DND-41 (cell line): ENCODE measurements around the gene NAGLU.
"Not testable (repeated sequence)": the region's sequence is repeated elsewhere in the genome, so short reads cannot be mapped to it uniquely, and the experiment has no call there.

ENCODE experiments used
- ATAC-seq: fragments of 200-7000 bp; cut with Tn5 transposase; 3 replicates; pipeline ENCODE4 v1.9.1; 2021; ENCODE audit warnings: low read depth; ENCODE audit not compliant: insufficient read depth
- DNase-seq: peaks from one replicate; pipeline ENCODE4 v3.0.0-alpha.2; 2020
- H2AFZ ChIP-seq: 2 replicates; pipeline ENCODE4 v1.6.0; 2012; ENCODE audit warnings: low read depth, low read length
- H3K27ac ChIP-seq: 2 replicates; pipeline ENCODE4 v1.5.1; 2012; ENCODE audit warnings: low read length, inconsistent platforms
- H3K27me3 ChIP-seq: fragments of 200-600 bp; sonication (generic); 2 replicates; pipeline ENCODE4 v1.6.0; 2012; ENCODE audit warnings: low read length, mild to moderate bottlenecking, inconsistent platforms; ENCODE audit not compliant: insufficient read depth, poor library complexity
- H3K36me3 ChIP-seq: 2 replicates; pipeline ENCODE4 v1.5.1; 2012; ENCODE audit warnings: low read length, inconsistent platforms; ENCODE audit not compliant: insufficient read depth
- H3K4me1 ChIP-seq: 2 replicates; pipeline ENCODE4 v1.5.1; 2012; ENCODE audit warnings: mild to moderate bottlenecking, low read length; ENCODE audit not compliant: insufficient read depth
- H3K4me2 ChIP-seq: 2 replicates; pipeline ENCODE4 v1.6.0; 2012; ENCODE audit warnings: mild to moderate bottlenecking, moderate library complexity, low read length, inconsistent platforms; ENCODE audit not compliant: insufficient read depth
- H3K4me3 ChIP-seq, 2 experiments: fragments of 200-600 bp in 1 of 2; shearing (Covaris generic) in 1 of 2; 2 replicates each; pipeline ENCODE4 v1.5.1; 2012 to 2016; ENCODE audit warnings: inconsistent platforms in 2 of 2, low read length in 2 of 2, mild to moderate bottlenecking in 2 of 2, low read depth in 1 of 2, moderate library complexity in 1 of 2
- H3K79me2 ChIP-seq: 2 replicates; pipeline ENCODE4 v1.6.0; 2012; ENCODE audit warnings: low read length, inconsistent platforms; ENCODE audit not compliant: insufficient read depth
- H3K9ac ChIP-seq: 2 replicates; pipeline ENCODE4 v1.6.0; 2012; ENCODE audit warnings: low read depth, mild to moderate bottlenecking, inconsistent platforms, low read length, moderate library complexity
- H3K9me3 ChIP-seq: 2 replicates; pipeline ENCODE4 v1.5.1; 2012; ENCODE audit warnings: low read length, moderate library complexity, mild to moderate bottlenecking, inconsistent platforms; ENCODE audit not compliant: insufficient read depth, severe bottlenecking
- H4K20me1 ChIP-seq: 2 replicates; pipeline ENCODE4 v1.6.0; 2012; ENCODE audit warnings: low read length; ENCODE audit not compliant: insufficient read depth
- CTCF ChIP-seq: IDR thresholded peaks from 2 replicates; pipeline ENCODE4 v1.5.1; 2012; ENCODE audit warnings: borderline replicate concordance, low read length, moderate library complexity, mild to moderate bottlenecking; ENCODE audit not compliant: poor library complexity, severe bottlenecking; ENCODE audit errors: extremely low read depth
- EZH2 ChIP-seq: IDR thresholded peaks from 3 replicates; pipeline ENCODE4 v1.6.1; 2012; ENCODE audit warnings: borderline replicate concordance, low read depth, mild to moderate bottlenecking, moderate library complexity, low read length, inconsistent platforms; ENCODE audit not compliant: severe bottlenecking

Gene NAGLU

GRCh38 chr17:42555122-42555622, 19.1 kb downstream of the NAGLU start:
- Histone ChIP-seq H3K4me2 (peak overlapping the region; percentile 83), H3K27me3 (no peaks in the 10 kb centered on the region), H3K36me3 (peaks cover 7% of the 10 kb centered on the region; the same call in 1 of the 2 replicates), H3K9me3 (no peaks in the 10 kb centered on the region), H3K79me2 (peaks cover 31% of the 10 kb centered on the region), H3K4me1 (peaks cover 25% of the 10 kb centered on the region), H3K9ac (peak overlapping the region; percentile 90), H3K27ac (peak overlapping the region; percentile 85), H4K20me1 (0 out of 2 replicates have a peak, but pooled peaks cover 3% of the 10 kb centered on the region), H3K4me3 (peak overlapping the region; percentile 70 to 88), H2AFZ (peak overlapping the region; percentile 88)
- TF ChIP-seq EZH2 (no peak), CTCF (no peak)
- DNase-seq (no peak), ATAC-seq (peak; percentile 8; the same call in 1 of the 3 replicates)

GRCh38 chr17:42555961-42556617, 20.0 kb downstream of the NAGLU start:
- not testable (repeated sequence) for H3K27ac ChIP-seq, H2AFZ ChIP-seq, ATAC-seq, H3K36me3 ChIP-seq, H4K20me1 ChIP-seq, H3K9me3 ChIP-seq, H3K27me3 ChIP-seq, DNase-seq
- H3K4me2 ChIP-seq: peak overlapping the region; percentile 83
- peak; percentile 26 for TF ChIP-seq CTCF
- peaks cover 25% of the 10 kb centered on the region for H3K4me1 ChIP-seq
- peak overlapping the region; percentile 90; the same call in 1 of the 2 replicates for H3K9ac ChIP-seq
- H3K4me3 ChIP-seq: peak overlapping the region in 1 of 2 experiments; percentile 88; a peak in 1 of 4 replicates
- H3K79me2 ChIP-seq: peaks cover 31% of the 10 kb centered on the region

GRCh38 chr17:42559075-42559474, 23.0 kb downstream of the NAGLU start:
- ATAC-seq: no peak
- no peak for TF ChIP-seq CTCF
- no peak for TF ChIP-seq EZH2
- H3K27ac ChIP-seq: no peak overlapping the region
- peaks cover 9% of the 10 kb centered on the region; the same call in 1 of the 2 replicates for H4K20me1 ChIP-seq
- no peaks in the 10 kb centered on the region for H3K9me3 ChIP-seq
- no peak overlapping the region for H3K4me2 ChIP-seq
- H3K4me1 ChIP-seq: peaks cover 36% of the 10 kb centered on the region
- peaks cover 43% of the 10 kb centered on the region for H3K79me2 ChIP-seq
- no peak overlapping the region for H3K4me3 ChIP-seq
- H2AFZ ChIP-seq: no peak overlapping the region
- no peak for DNase-seq
- H3K36me3 ChIP-seq: peaks cover 17% of the 10 kb centered on the region
- no peak overlapping the region for H3K9ac ChIP-seq
- no peaks in the 10 kb centered on the region for H3K27me3 ChIP-seq
